Measurements from ENCODE around the gene RELN. TPM values are rescaled to one million over a fixed set of nuclear protein-coding genes. Genes with fewer than 3 reads are reported as not detected.

Gene RELN
- total and polyA plus RNA-seq, 2 donors (not counting 1 experiment from before 2014, with no cell fraction given) = not detected

DNA sequence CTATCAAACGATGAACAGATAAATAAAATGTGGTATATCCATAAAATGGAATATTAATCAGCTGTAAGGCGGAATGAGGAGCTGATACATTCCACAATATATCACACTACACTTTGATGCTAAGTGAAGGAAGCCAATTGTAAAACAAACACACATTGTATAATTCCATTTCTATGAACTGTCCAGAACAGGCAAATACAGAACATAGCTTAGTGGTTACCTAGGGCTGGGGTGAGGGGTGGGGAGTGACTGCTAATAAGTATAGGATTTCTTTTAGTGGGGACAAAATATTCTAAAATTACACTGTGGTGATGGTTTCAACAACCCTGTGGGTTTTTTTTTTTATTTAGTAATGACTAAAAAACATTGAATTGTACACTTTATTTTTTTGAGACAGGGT is 461.3 kb downstream of the RELN start:
- H3K27ac ChIP-seq (ENCODE audit: low read length in 2 of 2) = no peak overlapping the region
- H3K9me3 ChIP-seq (ENCODE audit: control extremely low read depth in 1 of 3, control insufficient read depth in 2 of 3, insufficient read depth in 1 of 3, low read length in 2 of 3) = no peaks in the 10 kb centered on the region
- Mint-ChIP-seq H3K4me3 (no peak overlapping the region), H3K27me3 (peaks cover 28% of the 10 kb centered on the region), H3K27ac (no peak overlapping the region), H3K9me3 (ENCODE audit: insufficient read depth) (no peaks in the 10 kb centered on the region), H3K4me1 (no peaks in the 10 kb centered on the region)
- H2AFZ ChIP-seq (ENCODE audit: insufficient read depth, low read depth, low read length, poor library complexity, severe bottlenecking) = no peak overlapping the region
- no peaks in the 10 kb centered on the region for H3K4me1 ChIP-seq (ENCODE audit: control insufficient read depth in 2 of 2, insufficient read depth in 2 of 2, low read length in 2 of 2)
- H3K27me3 ChIP-seq (replicated peaks in 1 of 4; ENCODE audit: control extremely low read depth in 1 of 4, control insufficient read depth in 3 of 4, insufficient read depth in 4 of 4, low read length in 3 of 4) = no peaks in the 10 kb centered on the region
- ATAC-seq (ENCODE audit: low read depth) (no peak), DNase-seq (no peak)
- WGBS (ENCODE audit: insufficient coverage) = no CpG with 5 or more reads among the region's 2 CpGs
- CTCF ChIA-PET = no interaction called here
- intact Hi-C loops (cut with micrococcal nuclease) = no loop called here
- no peaks in the 10 kb centered on the region for H4K20me1 ChIP-seq (ENCODE audit: control insufficient read depth, insufficient read depth, low read length, poor library complexity, severe bottlenecking)
- no peaks in the 10 kb centered on the region for H3K36me3 ChIP-seq (replicated peaks in 1 of 2; ENCODE audit: control extremely low read depth in 1 of 2, control insufficient read depth in 1 of 2, extremely low read depth in 1 of 2, insufficient read depth in 2 of 2, low read length in 1 of 2)
- no peak overlapping the region for H3K4me2 ChIP-seq (replicated peaks; ENCODE audit: low read depth, low read length, poor library complexity, severe bottlenecking)
- H3K79me2 ChIP-seq (ENCODE audit: control insufficient read depth, insufficient read depth, low read length) = no peaks in the 10 kb centered on the region
- POLR2A ChIA-PET = no interaction called here
- no peak overlapping the region for H3K9ac ChIP-seq (ENCODE audit: low read length)
- H3K4me3 ChIP-seq (ENCODE audit: control extremely low read depth in 1 of 5, extremely low read depth in 1 of 5, insufficient read depth in 1 of 5, low read depth in 2 of 5, low read length in 4 of 5) = no peak overlapping the region
- TF ChIP-seq, protein P1, sequence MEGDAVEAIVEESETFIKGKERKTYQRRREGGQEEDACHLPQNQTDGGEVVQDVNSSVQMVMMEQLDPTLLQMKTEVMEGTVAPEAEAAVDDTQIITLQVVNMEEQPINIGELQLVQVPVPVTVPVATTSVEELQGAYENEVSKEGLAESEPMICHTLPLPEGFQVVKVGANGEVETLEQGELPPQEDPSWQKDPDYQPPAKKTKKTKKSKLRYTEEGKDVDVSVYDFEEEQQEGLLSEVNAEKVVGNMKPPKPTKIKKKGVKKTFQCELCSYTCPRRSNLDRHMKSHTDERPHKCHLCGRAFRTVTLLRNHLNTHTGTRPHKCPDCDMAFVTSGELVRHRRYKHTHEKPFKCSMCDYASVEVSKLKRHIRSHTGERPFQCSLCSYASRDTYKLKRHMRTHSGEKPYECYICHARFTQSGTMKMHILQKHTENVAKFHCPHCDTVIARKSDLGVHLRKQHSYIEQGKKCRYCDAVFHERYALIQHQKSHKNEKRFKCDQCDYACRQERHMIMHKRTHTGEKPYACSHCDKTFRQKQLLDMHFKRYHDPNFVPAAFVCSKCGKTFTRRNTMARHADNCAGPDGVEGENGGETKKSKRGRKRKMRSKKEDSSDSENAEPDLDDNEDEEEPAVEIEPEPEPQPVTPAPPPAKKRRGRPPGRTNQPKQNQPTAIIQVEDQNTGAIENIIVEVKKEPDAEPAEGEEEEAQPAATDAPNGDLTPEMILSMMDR (IDR thresholded peaks at IDR 0.05) = no peak
- TF ChIP-seq EZH2 (IDR thresholded peaks at IDR 0.05; ENCODE audit: borderline replicate concordance, insufficient read depth, low read depth, low read length, poor library complexity, severe bottlenecking) = no peak

DNA sequence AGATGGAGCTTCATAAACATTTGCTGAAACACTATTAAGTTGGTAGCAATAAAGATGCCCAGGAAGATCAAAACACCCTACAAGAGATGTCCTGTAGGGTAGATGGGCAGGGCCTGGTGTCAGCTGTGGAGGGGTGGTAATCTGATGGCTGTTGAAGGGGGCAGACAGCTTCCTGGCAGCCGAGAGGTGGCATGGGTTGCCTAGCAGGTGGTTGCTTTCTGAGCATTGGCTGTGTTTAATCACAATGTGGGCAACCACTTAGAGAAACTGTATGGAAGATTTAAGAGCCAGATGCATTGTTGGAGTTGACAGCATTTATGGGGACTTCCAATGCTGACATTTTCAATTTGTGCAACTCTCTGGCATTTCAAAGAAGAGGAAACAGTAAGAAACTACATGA is 463.5 kb downstream of the RELN start:
- Histone ChIP-seq H3K9ac (ENCODE audit: low read length) (no peak overlapping the region), H3K9me3 (ENCODE audit: control extremely low read depth in 1 of 3, control insufficient read depth in 2 of 3, insufficient read depth in 1 of 3, low read length in 2 of 3) (no peaks in the 10 kb centered on the region), H4K20me1 (ENCODE audit: control insufficient read depth, insufficient read depth, low read length, poor library complexity, severe bottlenecking) (no peaks in the 10 kb centered on the region), H3K4me3 (ENCODE audit: control extremely low read depth in 1 of 5, extremely low read depth in 1 of 5, insufficient read depth in 1 of 5, low read depth in 2 of 5, low read length in 4 of 5) (no peak overlapping the region), H3K79me2 (ENCODE audit: control insufficient read depth, insufficient read depth, low read length) (no peaks in the 10 kb centered on the region), H2AFZ (ENCODE audit: insufficient read depth, low read depth, low read length, poor library complexity, severe bottlenecking) (no peak overlapping the region), H3K4me1 (ENCODE audit: control insufficient read depth in 2 of 2, insufficient read depth in 2 of 2, low read length in 2 of 2) (no peaks in the 10 kb centered on the region), H3K4me2 (replicated peaks; ENCODE audit: low read depth, low read length, poor library complexity, severe bottlenecking) (no peak overlapping the region), H3K36me3 (replicated peaks in 1 of 2; ENCODE audit: control extremely low read depth in 1 of 2, control insufficient read depth in 1 of 2, extremely low read depth in 1 of 2, insufficient read depth in 2 of 2, low read length in 1 of 2) (no peaks in the 10 kb centered on the region), H3K27me3 (replicated peaks in 1 of 4; ENCODE audit: control extremely low read depth in 1 of 4, control insufficient read depth in 3 of 4, insufficient read depth in 4 of 4, low read length in 3 of 4) (no peaks in the 10 kb centered on the region), H3K27ac (ENCODE audit: low read length in 2 of 2) (no peak overlapping the region)
- TF ChIP-seq, protein P1 (IDR thresholded peaks at IDR 0.05) = no peak
- no peak for TF ChIP-seq EZH2 (IDR thresholded peaks at IDR 0.05; ENCODE audit: borderline replicate concordance, insufficient read depth, low read depth, low read length, poor library complexity, severe bottlenecking)
- no peak overlapping the region for H3K27ac Mint-ChIP-seq
- no peak for ATAC-seq (ENCODE audit: low read depth)
- CTCF ChIA-PET = no interaction called here
- H3K4me1 Mint-ChIP-seq = no peaks in the 10 kb centered on the region
- POLR2A ChIA-PET = no interaction called here
- WGBS (ENCODE audit: insufficient coverage) = 42% methylated on average over 1 of the region's 1 CpG
- peaks cover 24% of the 10 kb centered on the region for H3K27me3 Mint-ChIP-seq
- intact Hi-C loops (cut with micrococcal nuclease) = no loop called here
- no peak for DNase-seq
- H3K4me3 Mint-ChIP-seq = no peak overlapping the region
- H3K9me3 Mint-ChIP-seq (ENCODE audit: insufficient read depth) = no peaks in the 10 kb centered on the region

All from B cell (primary cell).